CD14-positive monocyte (primary cell): Measurements from ENCODE around the gene CALR. TPM values are rescaled to one million over a fixed set of nuclear protein-coding genes. Genes with fewer than 3 reads are reported as not detected.

Experiments used
- DNase-seq, 3 donors: peaks; one replicate each; pipeline ENCODE4 v3.0.0-alpha.2; 2011 to 2022
- H2AFZ ChIP-seq: 2 replicates; pipeline ENCODE4 v1.6.0; 2012; ENCODE audit warnings: mild to moderate bottlenecking, low read depth, low read length, inconsistent platforms; ENCODE audit not compliant: insufficient read depth, poor library complexity, severe bottlenecking
- H3K27ac ChIP-seq, 2 donors: 1 replicate in 1 of 2; 2 replicates in 1 of 2; pipeline ENCODE4 v1.5.1; 2012 to 2013; ENCODE audit warnings: low read length in 2 of 2, control low read depth in 1 of 2, inconsistent platforms in 1 of 2, low read depth in 1 of 2, mild to moderate bottlenecking in 1 of 2
- H3K27me3 ChIP-seq, 2 donors: one replicate each; pipeline versions ENCODE4 v1.6.0 to v1.6.1; 2011 to 2013; ENCODE audit warnings: low read length in 2 of 2; ENCODE audit not compliant: control insufficient read depth in 2 of 2, insufficient read depth in 2 of 2
- H3K36me3 ChIP-seq, 2 donors: replicated peaks in 1 of 2; 1 replicate in 1 of 2; 2 replicates in 1 of 2; pipeline versions ENCODE4 v1.5.1 to v1.6.1; 2012 to 2013; ENCODE audit warnings: low read length in 2 of 2, control low read depth in 1 of 2, inconsistent platforms in 1 of 2, mild to moderate bottlenecking in 1 of 2; ENCODE audit not compliant: insufficient read depth in 2 of 2, control insufficient read depth in 1 of 2
- H3K4me1 ChIP-seq, 2 donors: 1 replicate in 1 of 2; 2 replicates in 1 of 2; pipeline versions ENCODE4 v1.5.1 to v1.6.1; 2012 to 2013; ENCODE audit warnings: low read length in 2 of 2, control low read depth in 1 of 2, inconsistent platforms in 1 of 2, mild to moderate bottlenecking in 1 of 2, moderate library complexity in 1 of 2; ENCODE audit not compliant: insufficient read depth in 2 of 2, control insufficient read depth in 1 of 2
- H3K4me2 ChIP-seq: replicated peaks from 2 replicates; pipeline ENCODE3; 2012; ENCODE audit warnings: low read length, moderate library complexity, mild to moderate bottlenecking; ENCODE audit not compliant: poor library complexity, severe bottlenecking; ENCODE audit errors: extremely low read depth
- H3K4me3 ChIP-seq, 3 experiments: fragments of 200-600 bp in 1 of 3; sonication (generic) in 1 of 3; replicated peaks in 1 of 3; 1 replicate in 2 of 3; 2 replicates in 1 of 3; pipeline ENCODE4 v1.5.1; 2011 to 2013; ENCODE audit warnings: low read length in 3 of 3, mild to moderate bottlenecking in 3 of 3, control low read depth in 2 of 3, low read depth in 2 of 3, inconsistent platforms in 1 of 3, moderate library complexity in 1 of 3
- H3K79me2 ChIP-seq: 2 replicates; pipeline ENCODE4 v1.6.0; 2012; ENCODE audit warnings: mild to moderate bottlenecking, control low read depth, inconsistent platforms, low read length, moderate library complexity; ENCODE audit not compliant: insufficient read depth
- H3K9ac ChIP-seq: 2 replicates; pipeline ENCODE4 v1.6.0; 2017; ENCODE audit warnings: low read length, mild to moderate bottlenecking; ENCODE audit not compliant: insufficient read depth, poor library complexity, severe bottlenecking
- H3K9me3 ChIP-seq, 2 donors: replicated peaks in 1 of 2; 1 replicate in 1 of 2; 2 replicates in 1 of 2; pipeline versions ENCODE4 v1.5.1 to v1.6.1; 2012 to 2013; ENCODE audit warnings: low read length in 2 of 2, control low read depth in 1 of 2; ENCODE audit not compliant: control insufficient read depth in 1 of 2, insufficient read depth in 1 of 2
- H4K20me1 ChIP-seq: 2 replicates; pipeline ENCODE4 v1.6.0; 2012; ENCODE audit warnings: mild to moderate bottlenecking, low read length, control low read depth, moderate library complexity; ENCODE audit not compliant: insufficient read depth
- H3K27ac Mint-ChIP-seq, 7 donors: one replicate each; pipeline ENCODE4 v1.8.0; 2020; ENCODE audit warnings: mild to moderate bottlenecking in 7 of 7, mixed read lengths in 7 of 7, moderate library complexity in 6 of 7, inconsistent platforms in 2 of 7
- H3K27me3 Mint-ChIP-seq, 3 donors: one replicate each; pipeline ENCODE4 v1.8.0; 2021 to 2022; ENCODE audit warnings: low read depth in 3 of 3, mild to moderate bottlenecking in 3 of 3, mixed read lengths in 3 of 3, moderate library complexity in 3 of 3, inconsistent platforms in 1 of 3
- H3K36me3 Mint-ChIP-seq, 2 donors: one replicate each; pipeline ENCODE4 v1.8.0; 2020; ENCODE audit warnings: mixed read lengths in 2 of 2, inconsistent platforms in 1 of 2, mild to moderate bottlenecking in 1 of 2
- H3K4me1 Mint-ChIP-seq: one replicate; pipeline ENCODE4 v1.8.0; 2020; ENCODE audit warnings: mild to moderate bottlenecking, mixed read lengths
- H3K4me3 Mint-ChIP-seq, 2 donors: one replicate each; pipeline ENCODE4 v1.8.0; 2020; ENCODE audit warnings: mild to moderate bottlenecking in 2 of 2, mixed read lengths in 2 of 2, moderate library complexity in 1 of 2
- H3K9me3 Mint-ChIP-seq, 7 donors: one replicate each; pipeline ENCODE4 v1.8.0; 2020 to 2022; ENCODE audit warnings: mixed read lengths in 7 of 7, mild to moderate bottlenecking in 6 of 7, moderate library complexity in 6 of 7, inconsistent platforms in 2 of 7
- CTCF ChIP-seq: fragments of 200-600 bp; IDR thresholded peaks from one replicate; pipeline ENCODE4 v1.8.0; 2022; ENCODE audit warnings: antibody characterized with exemption, mild to moderate bottlenecking
- WGBS: methylation state at CpG from one replicate; pipeline ENCODE4 v1.1.5; 2013; ENCODE audit warnings: missing lambda C conversion rate; ENCODE audit not compliant: insufficient coverage; 5-methylcytosine and 5-hydroxymethylcytosine counted together
- intact Hi-C, 2 donors: fragments of 100-400 bp; cut with micrococcal nuclease; formaldehyde crosslinking; loops; one replicate each; pipeline versions ENCODE4 v1.15.0 to v1.15.1; 2023
- polyA plus RNA-seq, 3 donors: library from polyadenylated mRNA; depleted of rRNA in 1 of 3; unstranded in 2 of 3; stranded (reverse) in 1 of 3; fragments of 300-500 nt in 2 of 3; fragments of >200 nt in 1 of 3; fragmentation: Illumina TruSeq in 2 of 3; gene quantifications; 1 replicate in 2 of 3; 2 replicates in 1 of 3; pipeline ENCODE4 v1.2.3, GENCODE V29; 2012 to 2021

CALR gene
- polyA plus RNA-seq, 3 donors, result 109 to 441 (median 133) TPM

GRCh38 chr19:12933287-12934072 is 4.9 kb upstream of the CALR start, which contains the start of gene FARSA:
Gene FARSA (minus strand): TSS chr19:12933711. CDS start chr19:12933696, 15 bp downstream.
- Histone ChIP-seq H3K27me3 (no peaks in the 10 kb centered on the region), H2AFZ (peak within 1 kb of the TSS; percentile 91), H3K9me3 (no peaks in the 10 kb centered on the region), H3K79me2 (peaks cover 48% of the 10 kb centered on the region), H3K4me2 (peak within 1 kb of the TSS; percentile 86), H3K27ac (peak within 1 kb of the TSS; percentile 72 to 89), H3K9ac (peak within 1 kb of the TSS; percentile 90), H3K4me3 (peak within 1 kb of the TSS; percentile 86 to 97 (median 91)), H3K4me1 (peaks cover 36 to 38% of the 10 kb centered on the region in 2 donors), H3K36me3 (peaks cover 19 to 24% of the 10 kb centered on the region in 2 donors), H4K20me1 (peaks cover 11% of the 10 kb centered on the region)
- Mint-ChIP-seq H3K4me3 (peak within 1 kb of the TSS; percentile 93 to 98), H3K27me3 (peaks cover 0 to 4% (median 2%) of the 10 kb centered on the region in 3 donors), H3K4me1 (peaks cover 32% of the 10 kb centered on the region), H3K9me3 (no peaks in the 10 kb centered on the region), H3K36me3 (peaks cover 20 to 26% of the 10 kb centered on the region in 2 donors), H3K27ac (peak within 1 kb of the TSS; percentile 89 to 96 (median 93))
- DNase-seq, result peak; percentile 90 to 93 (median 90)
- TF ChIP-seq CTCF, result no peak
- intact Hi-C loops, result loop anchor here (5.0 to 10.0 kb wide), 2 partner anchors 41 to 49 kb away; partner anchors contain the start of genes DNASE2 (in 1 of the 2), GCDH (in 1 of the 2) and KLF1 (in 1 of the 2)
- WGBS, result under 1% methylated on average over 32 of the region's 51 CpGs

- H3K36me3 Mint-ChIP-seq, result peaks cover 15 to 18% of the 10 kb centered on the region in 2 donors
- intact Hi-C loops, result loop anchor here (5.0 to 10.0 kb wide), 2 partner anchors 50 to 143 kb away; partner anchors contain the start of genes DNASE2 (in 1 of the 2), JUNB (in 1 of the 2) and KLF1 (in 1 of the 2)
- Histone ChIP-seq H3K9ac (no peak overlapping the region), H3K36me3 (peaks cover 10 to 13% of the 10 kb centered on the region in 2 donors), H3K4me2 (no peak overlapping the region), H3K9me3 (no peaks in the 10 kb centered on the region), H4K20me1 (peaks cover 27% of the 10 kb centered on the region), H3K4me1 (peaks cover 48 to 54% of the 10 kb centered on the region in 2 donors), H3K27me3 (no peaks in the 10 kb centered on the region), H3K4me3 (no peak overlapping the region), H3K27ac (no peak overlapping the region), H2AFZ (no peak overlapping the region), H3K79me2 (peaks cover 59% of the 10 kb centered on the region)
- H3K27ac Mint-ChIP-seq, result no peak overlapping the region
- DNase-seq, result no peak
- no peak overlapping the region for H3K4me3 Mint-ChIP-seq
- H3K4me1 Mint-ChIP-seq, result peaks cover 45% of the 10 kb centered on the region
- H3K9me3 Mint-ChIP-seq, result no peaks in the 10 kb centered on the region
- 70% methylated on average over 8 of the region's 10 CpGs for WGBS
- H3K27me3 Mint-ChIP-seq, result peaks cover 0 to 4% (median 2%) of the 10 kb centered on the region in 3 donors
- TF ChIP-seq CTCF, result no peak
These were observed 3.3 kb upstream of the CALR start for GRCh38 chr19:12935071-12935470.
